NCI-H1436 (cell line): ENCODE data around the gene COX20.
A peak's percentile ranks its signal among the peaks of the same experiment; 100 is the strongest.

Source experiments
- DNase-seq: peaks from one replicate; lab custom pipeline; 2025; lab: John Stamatoyannopoulos, UW

Gene COX20

GRCh38 chr1:244851546-244852231 is 16.2 kb downstream of the COX20 start:
- DNase-seq: no peak

- no peak for DNase-seq
These were observed 17.2 kb downstream of the COX20 start for GRCh38 chr1:244852694-244853093.

- DNase-seq: no peak
These were observed 18.7 kb downstream of the COX20 start for GRCh38 chr1:244854166-244854565.

GRCh38 chr1:244854865-244855578 is 19.6 kb downstream of the COX20 start:
- no peak for DNase-seq

GRCh38 chr1:244857761-244858160 is 22.3 kb downstream of the COX20 start:
- no peak for DNase-seq

- no peak for DNase-seq
These were observed 22.9 kb downstream of the COX20 start for GRCh38 chr1:244858357-244858756.

GRCh38 chr1:244860078-244860477 is 24.6 kb downstream of the COX20 start:
- DNase-seq: no peak

GRCh38 chr1:244860914-244861610 is 25.6 kb downstream of the COX20 start:
- no peak for DNase-seq

- DNase-seq: no peak
These were observed 26.2 kb downstream of the COX20 start for GRCh38 chr1:244861683-244862082.

- no peak for DNase-seq
These were observed 26.9 kb downstream of the COX20 start for GRCh38 chr1:244862354-244862698.

GRCh38 chr1:244862699-244863490 is 27.4 kb downstream of the COX20 start:
- DNase-seq: peak; percentile 96

- no peak for DNase-seq
These were observed 28.2 kb downstream of the COX20 start for GRCh38 chr1:244863491-244864252.

GRCh38 chr1:244864253-244865027 is 29.0 kb downstream of the COX20 start, which contains the start of gene HNRNPU:
TSS of gene HNRNPU (minus strand) at chr1:244864543. CDS start at chr1:244864307, 236 bp downstream.
- DNase-seq: peak; percentile 99

- peak; percentile 41 for DNase-seq
These were observed 29.5 kb downstream of the COX20 start for GRCh38 chr1:244865028-244865371.

- DNase-seq: no peak
These were observed 30.4 kb downstream of the COX20 start for GRCh38 chr1:244865820-244866219.

GRCh38 chr1:244866355-244866754 is 30.9 kb downstream of the COX20 start:
- no peak for DNase-seq

GRCh38 chr1:244868484-244869363 is 33.3 kb downstream of the COX20 start:
- no peak for DNase-seq

GRCh38 chr1:244869364-244869827 is 33.9 kb downstream of the COX20 start:
- no peak for DNase-seq

GRCh38 chr1:244869950-244870349 is 34.5 kb downstream of the COX20 start:
- DNase-seq: no peak
